A673 (cell line): ENCODE measurements around the gene DMBT1.

ENCODE experiments used
- EZH2 ChIP-seq: fragments of 200-600 bp; sonication (generic); IDR thresholded peaks from 2 replicates; pipeline ENCODE4 v1.6.1; 2017; ENCODE audit warnings: borderline replicate concordance, low read depth, mild to moderate bottlenecking, mixed read lengths, antibody characterized with exemption, low read length; ENCODE audit not compliant: poor library complexity, severe bottlenecking
- TF ChIP-seq, protein P1 (sequence below): fragments of 300-800, 200-600 bp; sonication (generic); conservative IDR thresholded peaks from 2 replicates; pipeline ENCODE4 v1.5.1; 2017; ENCODE audit warnings: low read depth, mild to moderate bottlenecking, antibody characterized with exemption, low read length, moderate library complexity, mixed read lengths

DNA sequence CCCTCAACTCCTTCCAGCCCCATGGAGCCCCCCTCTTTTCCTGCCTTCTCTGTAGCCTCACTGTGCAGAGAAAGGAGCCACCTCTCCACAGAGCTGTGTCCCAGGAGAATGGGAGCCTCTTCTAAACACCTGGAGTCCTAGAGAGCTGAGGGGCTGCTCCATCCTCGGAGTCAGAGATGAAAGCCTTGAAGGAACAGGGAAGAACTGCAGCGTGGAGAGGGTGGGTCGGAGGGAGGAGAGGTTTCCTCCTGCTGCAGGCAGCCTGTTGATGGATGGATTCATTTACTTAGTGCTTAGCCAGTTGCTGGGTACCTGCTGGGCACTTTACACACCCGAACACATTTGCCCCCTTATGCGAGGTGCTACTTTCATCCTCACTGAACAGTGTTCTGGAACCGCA, 100.1 kb downstream of the DMBT1 start:
- TF ChIP-seq, protein P1, sequence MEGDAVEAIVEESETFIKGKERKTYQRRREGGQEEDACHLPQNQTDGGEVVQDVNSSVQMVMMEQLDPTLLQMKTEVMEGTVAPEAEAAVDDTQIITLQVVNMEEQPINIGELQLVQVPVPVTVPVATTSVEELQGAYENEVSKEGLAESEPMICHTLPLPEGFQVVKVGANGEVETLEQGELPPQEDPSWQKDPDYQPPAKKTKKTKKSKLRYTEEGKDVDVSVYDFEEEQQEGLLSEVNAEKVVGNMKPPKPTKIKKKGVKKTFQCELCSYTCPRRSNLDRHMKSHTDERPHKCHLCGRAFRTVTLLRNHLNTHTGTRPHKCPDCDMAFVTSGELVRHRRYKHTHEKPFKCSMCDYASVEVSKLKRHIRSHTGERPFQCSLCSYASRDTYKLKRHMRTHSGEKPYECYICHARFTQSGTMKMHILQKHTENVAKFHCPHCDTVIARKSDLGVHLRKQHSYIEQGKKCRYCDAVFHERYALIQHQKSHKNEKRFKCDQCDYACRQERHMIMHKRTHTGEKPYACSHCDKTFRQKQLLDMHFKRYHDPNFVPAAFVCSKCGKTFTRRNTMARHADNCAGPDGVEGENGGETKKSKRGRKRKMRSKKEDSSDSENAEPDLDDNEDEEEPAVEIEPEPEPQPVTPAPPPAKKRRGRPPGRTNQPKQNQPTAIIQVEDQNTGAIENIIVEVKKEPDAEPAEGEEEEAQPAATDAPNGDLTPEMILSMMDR: no peak
- TF ChIP-seq EZH2: no peak
